Activated naive CD8-positive, alpha-beta T cell treated with anti-CD3 and anti-CD28 coated beads, Interleukin-2, amount 10 ng/mL, durations not matched to agents 7 days and 5 days (primary cell): Measurements from ENCODE around the gene PXMP2. TPM values are rescaled to one million over a fixed set of nuclear protein-coding genes. Genes with fewer than 3 reads are reported as not detected.
A peak's percentile ranks its signal among the peaks of the same experiment; 100 is the strongest.

Experiments used
- ATAC-seq: fragments of 150-1000 bp; cut with Tn5 transposase; one replicate; pipeline ENCODE4 v1.10.0; 2021; ENCODE audit warnings: low read depth, moderate library complexity
- POLR2A ChIA-PET: fragments of 350-600 bp; sonication (Branson Sonifier 250); formaldehyde crosslinking; loops from one replicate; lab custom pipeline; 2021; ENCODE audit warnings: antibody characterized with exemption; lab: Charles Lee
- DNase-seq: peaks from one replicate; pipeline ENCODE4 v3.0.0; 2021
- H3K27ac Mint-ChIP-seq: one replicate; pipeline ENCODE4 v1.8.0; 2022; ENCODE audit warnings: mild to moderate bottlenecking, mixed read lengths
- H3K27me3 Mint-ChIP-seq: one replicate; pipeline ENCODE4 v1.8.0; 2022; ENCODE audit warnings: mild to moderate bottlenecking, moderate library complexity, mixed read lengths
- H3K36me3 Mint-ChIP-seq: one replicate; pipeline ENCODE4 v1.8.0; 2021; ENCODE audit warnings: mild to moderate bottlenecking, mixed read lengths
- H3K4me1 Mint-ChIP-seq: one replicate; pipeline ENCODE4 v1.8.0; 2021; ENCODE audit warnings: mixed read lengths
- H3K4me3 Mint-ChIP-seq: one replicate; pipeline ENCODE4 v1.8.0; 2022; ENCODE audit warnings: mild to moderate bottlenecking, moderate library complexity, mixed read lengths
- H3K9me3 Mint-ChIP-seq: one replicate; pipeline ENCODE4 v1.8.0; 2021; ENCODE audit warnings: mixed read lengths
- total RNA-seq, 2 experiments: library from RNA; stranded (reverse); gene quantifications; one replicate each; pipeline ENCODE4 v1.2.3, GENCODE V29; 2021

PXMP2 gene
- total RNA-seq: 10 to 100 TPM; 26.6 to 29.2 TPM

GRCh38 chr12:132687211-132688164, at the start of gene PXMP2, which contains the start of gene POLE:
TSS of gene PXMP2 (plus strand) at chr12:132687587. CDS start at chr12:132687671, 84 bp downstream.
TSS of gene POLE (minus strand) at chr12:132687342. CDS start at chr12:132687315, 27 bp downstream.
- H3K27ac Mint-ChIP-seq: peak within 1 kb of the TSS; percentile 84
- ATAC-seq (peak; percentile 90), DNase-seq (peak; percentile 96)
- no peaks in the 10 kb centered on the region for H3K27me3 Mint-ChIP-seq
- peak within 1 kb of the TSS; percentile 87 for H3K4me3 Mint-ChIP-seq
- H3K4me1 Mint-ChIP-seq: peaks cover 15% of the 10 kb centered on the region
- peaks cover 28% of the 10 kb centered on the region for H3K36me3 Mint-ChIP-seq
- POLR2A ChIA-PET: interaction anchor here (0.9 kb wide), 2 partner anchors 24 to 498 kb away, joined by 3 read pairs; no protein-coding TSS in a partner anchor
- H3K9me3 Mint-ChIP-seq: no peaks in the 10 kb centered on the region

- DNase-seq: no peak
- Mint-ChIP-seq H3K27ac (no peak overlapping the region), H3K4me1 (peaks cover 15% of the 10 kb centered on the region), H3K4me3 (no peak overlapping the region), H3K9me3 (no peaks in the 10 kb centered on the region), H3K27me3 (no peaks in the 10 kb centered on the region), H3K36me3 (peaks cover 37% of the 10 kb centered on the region)
- POLR2A ChIA-PET: interaction anchor here (0.7 kb wide), 1 partner anchor 629 kb away, joined by 4 read pairs; no protein-coding TSS in a partner anchor
- no peak for ATAC-seq
Observed at GRCh38 chr12:132637811-132638210, 49.6 kb upstream of the PXMP2 start.

GRCh38 chr12:132638541-132639408, 48.6 kb upstream of the PXMP2 start:
- no peak for DNase-seq
- H3K27ac Mint-ChIP-seq: no peak overlapping the region
- H3K27me3 Mint-ChIP-seq: no peaks in the 10 kb centered on the region
- no peak overlapping the region for H3K4me3 Mint-ChIP-seq
- peak; percentile 16 for ATAC-seq
- no peaks in the 10 kb centered on the region for H3K9me3 Mint-ChIP-seq
- H3K36me3 Mint-ChIP-seq: peaks cover 33% of the 10 kb centered on the region
- POLR2A ChIA-PET: interaction anchor here (1.1 kb wide), 1 partner anchor 71 kb away, joined by 3 read pairs; the partner anchor contains the start of gene PGAM5
- H3K4me1 Mint-ChIP-seq: peaks cover 15% of the 10 kb centered on the region

GRCh38 chr12:132639956-132640520, 47.3 kb upstream of the PXMP2 start:
- Mint-ChIP-seq H3K36me3 (peaks cover 29% of the 10 kb centered on the region), H3K27me3 (no peaks in the 10 kb centered on the region), H3K4me3 (no peak overlapping the region), H3K27ac (no peak overlapping the region), H3K4me1 (peaks cover 14% of the 10 kb centered on the region), H3K9me3 (no peaks in the 10 kb centered on the region)
- POLR2A ChIA-PET: no interaction called here
- DNase-seq: no peak
- ATAC-seq: no peak

GRCh38 chr12:132640936-132641335, 46.5 kb upstream of the PXMP2 start:
- POLR2A ChIA-PET: no interaction called here
- H3K27me3 Mint-ChIP-seq: no peaks in the 10 kb centered on the region
- H3K9me3 Mint-ChIP-seq: no peaks in the 10 kb centered on the region
- peaks cover 24% of the 10 kb centered on the region for H3K36me3 Mint-ChIP-seq
- DNase-seq (no peak), ATAC-seq (no peak)
- H3K27ac Mint-ChIP-seq: no peak overlapping the region
- no peak overlapping the region for H3K4me3 Mint-ChIP-seq
- peaks cover 14% of the 10 kb centered on the region for H3K4me1 Mint-ChIP-seq

GRCh38 chr12:132641811-132642650, 45.4 kb upstream of the PXMP2 start:
- ATAC-seq (no peak), DNase-seq (no peak)
- H3K27me3 Mint-ChIP-seq: no peaks in the 10 kb centered on the region
- H3K4me1 Mint-ChIP-seq: peaks cover 14% of the 10 kb centered on the region
- H3K27ac Mint-ChIP-seq: no peak overlapping the region
- H3K36me3 Mint-ChIP-seq: peaks cover 23% of the 10 kb centered on the region
- H3K4me3 Mint-ChIP-seq: no peak overlapping the region
- no peaks in the 10 kb centered on the region for H3K9me3 Mint-ChIP-seq
- POLR2A ChIA-PET: no interaction called here

- Mint-ChIP-seq H3K9me3 (no peaks in the 10 kb centered on the region), H3K36me3 (peaks cover 22% of the 10 kb centered on the region), H3K27me3 (no peaks in the 10 kb centered on the region), H3K4me3 (no peak overlapping the region), H3K4me1 (peaks cover 8% of the 10 kb centered on the region), H3K27ac (peak overlapping the region; percentile 30)
- ATAC-seq (no peak), DNase-seq (no peak)
- POLR2A ChIA-PET: interaction anchor here (0.7 kb wide), 1 partner anchor 75 kb away, joined by 4 read pairs; no protein-coding TSS in a partner anchor
Observed at GRCh38 chr12:132642846-132643835, 44.2 kb upstream of the PXMP2 start.

- no peaks in the 10 kb centered on the region for H3K27me3 Mint-ChIP-seq
- peaks cover 16% of the 10 kb centered on the region for H3K36me3 Mint-ChIP-seq
- POLR2A ChIA-PET: no interaction called here
- ATAC-seq (no peak), DNase-seq (no peak)
- H3K4me1 Mint-ChIP-seq: peaks cover 3% of the 10 kb centered on the region
- no peaks in the 10 kb centered on the region for H3K9me3 Mint-ChIP-seq
- H3K4me3 Mint-ChIP-seq: no peak overlapping the region
- H3K27ac Mint-ChIP-seq: no peak overlapping the region
Observed at GRCh38 chr12:132646850-132647249, 40.5 kb upstream of the PXMP2 start.

- no peaks in the 10 kb centered on the region for H3K27me3 Mint-ChIP-seq
- no peak for ATAC-seq
- H3K36me3 Mint-ChIP-seq: peaks cover 20% of the 10 kb centered on the region
- POLR2A ChIA-PET: no interaction called here
- DNase-seq: no peak
- H3K4me1 Mint-ChIP-seq: peaks cover 6% of the 10 kb centered on the region
- no peaks in the 10 kb centered on the region for H3K9me3 Mint-ChIP-seq
- no peak overlapping the region for H3K4me3 Mint-ChIP-seq
- H3K27ac Mint-ChIP-seq: no peak overlapping the region
Observed at GRCh38 chr12:132647858-132648257, 39.5 kb upstream of the PXMP2 start.

- POLR2A ChIA-PET: no interaction called here
- ATAC-seq: no peak
- H3K4me1 Mint-ChIP-seq: peaks cover 8% of the 10 kb centered on the region
- no peaks in the 10 kb centered on the region for H3K9me3 Mint-ChIP-seq
- no peak overlapping the region for H3K4me3 Mint-ChIP-seq
- no peak for DNase-seq
- peaks cover 23% of the 10 kb centered on the region for H3K36me3 Mint-ChIP-seq
- H3K27me3 Mint-ChIP-seq: no peaks in the 10 kb centered on the region
- H3K27ac Mint-ChIP-seq: no peak overlapping the region
Observed at GRCh38 chr12:132648616-132649225, 38.7 kb upstream of the PXMP2 start.
